Measurements from ENCODE around the gene HIGD1A.

Gene HIGD1A

GRCh38 chr3:42763021-42763420 is 41.3 kb downstream of the HIGD1A start:
- TF ChIP-seq CTCF (IDR thresholded peaks at IDR 0.05; ENCODE audit: low read depth, low read length, poor library complexity, severe bottlenecking), result no peak
- no peak for TF ChIP-seq EZH2phosphoT487 (IDR thresholded peaks at IDR 0.05; ENCODE audit: borderline replicate concordance, low read length)
- Histone ChIP-seq H4K20me1 (ENCODE audit: control insufficient read depth, insufficient read depth, low read depth, low read length) (no peaks in the 10 kb centered on the region), H3K79me2 (ENCODE audit: control insufficient read depth, low read length) (no peaks in the 10 kb centered on the region), H3K4me1 (ENCODE audit: control insufficient read depth, low read length) (no peaks in the 10 kb centered on the region), H3K36me3 (ENCODE audit: control insufficient read depth, low read length) (no peaks in the 10 kb centered on the region), H3K9me3 (ENCODE audit: control insufficient read depth, insufficient read depth, low read length) (no peaks in the 10 kb centered on the region), H3K4me3 (ENCODE audit: low read length) (no peak overlapping the region), H3K27me3 (ENCODE audit: control insufficient read depth, low read length) (peaks cover 4% of the 10 kb centered on the region; the same call in 1 of the 2 replicates), H3K27ac (ENCODE audit: low read depth, low read length) (no peak overlapping the region), H3K9me2 (replicated peaks; ENCODE audit: control insufficient read depth, low read length) (no peaks in the 10 kb centered on the region), H3K4me2 (ENCODE audit: low read length) (no peak overlapping the region), H3F3A (ENCODE audit: control insufficient read depth, insufficient read depth) (no peaks in the 10 kb centered on the region)

GRCh38 chr3:42762046-42762724 is 42.1 kb downstream of the HIGD1A start:
- no peaks in the 10 kb centered on the region for H3K9me2 ChIP-seq (replicated peaks; ENCODE audit: control insufficient read depth, low read length)
- TF ChIP-seq CTCF (IDR thresholded peaks at IDR 0.05; ENCODE audit: low read depth, low read length, poor library complexity, severe bottlenecking) (no peak), EZH2phosphoT487 (IDR thresholded peaks at IDR 0.05; ENCODE audit: borderline replicate concordance, low read length) (no peak)
- no peaks in the 10 kb centered on the region for H3K4me1 ChIP-seq (ENCODE audit: control insufficient read depth, low read length)
- no peaks in the 10 kb centered on the region for H3K79me2 ChIP-seq (ENCODE audit: control insufficient read depth, low read length)
- no peak overlapping the region for H3K4me3 ChIP-seq (ENCODE audit: low read length)
- peaks cover 4% of the 10 kb centered on the region; the same call in 1 of the 2 replicates for H3K27me3 ChIP-seq (ENCODE audit: control insufficient read depth, low read length)
- no peaks in the 10 kb centered on the region for H4K20me1 ChIP-seq (ENCODE audit: control insufficient read depth, insufficient read depth, low read depth, low read length)
- H3K27ac ChIP-seq (ENCODE audit: low read depth, low read length), result no peak overlapping the region
- no peaks in the 10 kb centered on the region for H3K36me3 ChIP-seq (ENCODE audit: control insufficient read depth, low read length)
- no peaks in the 10 kb centered on the region for H3K9me3 ChIP-seq (ENCODE audit: control insufficient read depth, insufficient read depth, low read length)
- H3K4me2 ChIP-seq (ENCODE audit: low read length), result no peak overlapping the region
- no peaks in the 10 kb centered on the region for H3F3A ChIP-seq (ENCODE audit: control insufficient read depth, insufficient read depth)

GRCh38 chr3:42758126-42758525 is 46.2 kb downstream of the HIGD1A start:
- H3K9me2 ChIP-seq (replicated peaks; ENCODE audit: control insufficient read depth, low read length), result no peaks in the 10 kb centered on the region
- H3K4me1 ChIP-seq (ENCODE audit: control insufficient read depth, low read length), result no peaks in the 10 kb centered on the region
- H4K20me1 ChIP-seq (ENCODE audit: control insufficient read depth, insufficient read depth, low read depth, low read length), result no peaks in the 10 kb centered on the region
- TF ChIP-seq EZH2phosphoT487 (IDR thresholded peaks at IDR 0.05; ENCODE audit: borderline replicate concordance, low read length) (no peak), CTCF (IDR thresholded peaks at IDR 0.05; ENCODE audit: low read depth, low read length, poor library complexity, severe bottlenecking) (no peak)
- H3K27ac ChIP-seq (ENCODE audit: low read depth, low read length), result no peak overlapping the region
- H3K9me3 ChIP-seq (ENCODE audit: control insufficient read depth, insufficient read depth, low read length), result no peaks in the 10 kb centered on the region
- H3K4me3 ChIP-seq (ENCODE audit: low read length), result no peak overlapping the region
- no peaks in the 10 kb centered on the region for H3K79me2 ChIP-seq (ENCODE audit: control insufficient read depth, low read length)
- H3F3A ChIP-seq (ENCODE audit: control insufficient read depth, insufficient read depth), result no peaks in the 10 kb centered on the region
- H3K36me3 ChIP-seq (ENCODE audit: control insufficient read depth, low read length), result no peaks in the 10 kb centered on the region
- peaks cover 4% of the 10 kb centered on the region; the same call in 1 of the 2 replicates for H3K27me3 ChIP-seq (ENCODE audit: control insufficient read depth, low read length)
- no peak overlapping the region for H3K4me2 ChIP-seq (ENCODE audit: low read length)
